GM21619 (cell line): ENCODE data around the gene POLR2I.
"Not testable (repeated sequence)": the region's sequence is repeated elsewhere in the genome, so short reads cannot be mapped to it uniquely, and the experiment has no call there.

Experiments
- ATAC-seq: cut with Tn5 transposase; IDR thresholded peaks from one replicate; pipeline ENCODE4 v1.9.1; 2021; ENCODE audit not compliant: unreplicated experiment

The POLR2I gene

DNA sequence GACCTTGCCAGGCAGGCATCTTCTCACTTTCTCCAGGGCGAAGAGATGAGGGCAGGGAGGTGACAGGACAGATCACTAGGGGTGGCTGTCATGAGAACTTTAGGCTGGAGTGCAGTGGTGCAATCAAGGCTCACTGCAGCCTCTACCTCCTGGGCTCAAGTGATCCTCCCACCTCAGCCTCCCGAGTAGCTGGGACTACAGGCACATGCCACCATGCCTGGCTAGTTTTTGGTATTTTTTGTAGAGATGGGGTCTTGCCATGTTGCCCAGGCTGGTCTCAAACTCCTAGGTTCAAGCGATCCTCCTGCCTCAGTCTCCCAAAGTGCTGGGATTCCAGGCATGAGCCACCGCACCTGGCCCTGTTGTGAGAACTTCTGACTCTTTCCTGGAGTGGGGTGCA lies 20.2 kb upstream of the POLR2I start:
- not testable (repeated sequence) for ATAC-seq

DNA sequence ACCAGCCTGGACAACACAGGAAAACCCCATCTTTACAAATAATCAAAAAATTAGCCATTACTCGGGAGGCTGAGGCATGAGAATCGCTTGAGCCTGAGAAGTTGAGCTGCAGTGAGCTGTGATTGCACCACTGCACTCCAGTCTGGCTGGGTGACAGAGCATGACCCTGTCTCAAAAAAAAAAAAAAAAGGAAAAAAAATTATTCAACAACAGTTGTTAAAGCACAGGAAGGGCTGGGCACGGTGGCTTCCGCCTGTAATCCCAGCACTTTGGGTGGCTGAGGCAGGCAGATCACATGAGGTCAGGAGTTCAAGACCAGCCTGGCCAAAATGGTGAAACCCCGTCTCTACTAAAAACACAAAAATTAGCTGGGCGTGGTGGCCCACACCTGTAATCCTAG lies 16.5 kb upstream of the POLR2I start:
- ATAC-seq: not testable (repeated sequence)

- ATAC-seq: no peak
Measured at GRCh38 chr19:36128392-36128736, 13.7 kb upstream of the POLR2I start.

DNA sequence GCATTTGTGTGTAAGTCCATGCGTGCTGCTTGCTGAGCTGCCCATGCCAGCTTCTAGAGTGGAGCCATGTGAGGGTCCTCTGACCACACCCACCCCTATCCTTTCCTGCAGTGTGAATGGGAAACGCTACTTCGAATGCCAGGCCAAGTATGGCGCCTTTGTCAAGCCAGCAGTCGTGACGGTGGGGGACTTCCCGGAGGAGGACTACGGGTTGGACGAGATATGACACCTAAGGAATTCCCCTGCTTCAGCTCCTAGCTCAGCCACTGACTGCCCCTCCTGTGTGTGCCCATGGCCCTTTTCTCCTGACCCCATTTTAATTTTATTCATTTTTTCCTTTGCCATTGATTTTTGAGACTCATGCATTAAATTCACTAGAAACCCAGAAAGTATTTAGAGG lies 10.9 kb upstream of the POLR2I start:
- no peak for ATAC-seq

- ATAC-seq: no peak
Measured at GRCh38 chr19:36121486-36122124, 6.9 kb upstream of the POLR2I start.

- no peak for ATAC-seq
Measured at GRCh38 chr19:36120984-36121358, 6.3 kb upstream of the POLR2I start.

DNA sequence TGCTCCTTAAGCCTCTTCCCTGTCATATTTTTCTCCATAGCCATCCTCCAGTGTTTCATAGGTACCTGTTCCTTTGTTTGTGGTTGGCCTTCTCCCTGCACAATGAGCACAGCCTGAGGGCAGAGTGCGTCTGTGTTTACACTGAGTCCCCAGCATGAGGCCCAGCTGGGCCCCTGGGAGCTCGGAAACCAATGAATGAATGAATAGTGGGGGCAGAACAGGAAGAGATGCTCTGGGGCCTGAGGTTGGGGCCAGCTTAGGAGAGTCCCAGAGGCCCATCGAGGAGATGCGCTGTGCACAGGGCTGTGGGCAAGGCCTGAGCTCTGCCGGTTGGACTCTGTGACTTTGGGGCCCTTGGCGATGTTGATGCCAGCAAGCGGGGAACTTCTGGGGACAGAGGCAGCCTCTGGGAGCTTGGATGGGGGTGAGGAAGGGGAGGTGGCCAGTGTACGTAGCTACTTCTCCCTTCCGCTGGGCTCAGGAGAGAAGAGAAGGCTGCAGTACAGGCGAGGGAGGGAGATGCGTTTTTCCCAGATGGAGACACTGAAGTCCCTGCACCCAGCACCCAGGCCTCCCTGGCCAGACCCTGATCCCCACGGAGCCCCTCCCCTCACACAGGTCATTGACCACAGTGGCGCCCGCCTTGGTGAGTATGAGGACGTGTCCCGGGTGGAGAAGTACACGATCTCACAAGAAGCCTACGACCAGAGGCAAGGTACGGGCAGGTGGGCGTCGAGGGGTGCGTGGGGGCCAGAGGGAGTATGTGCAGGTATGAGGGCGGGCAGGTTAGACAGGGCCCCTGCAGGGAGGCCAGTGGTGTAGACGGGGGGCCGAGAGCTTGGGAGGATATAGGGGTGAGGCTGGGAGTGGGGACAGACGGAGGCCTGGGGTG lies 5.7 kb upstream of the POLR2I start:
- ATAC-seq: no peak

GRCh38 chr19:36116344-36116637 lies 1.6 kb upstream of the POLR2I start:
- no peak for ATAC-seq

DNA sequence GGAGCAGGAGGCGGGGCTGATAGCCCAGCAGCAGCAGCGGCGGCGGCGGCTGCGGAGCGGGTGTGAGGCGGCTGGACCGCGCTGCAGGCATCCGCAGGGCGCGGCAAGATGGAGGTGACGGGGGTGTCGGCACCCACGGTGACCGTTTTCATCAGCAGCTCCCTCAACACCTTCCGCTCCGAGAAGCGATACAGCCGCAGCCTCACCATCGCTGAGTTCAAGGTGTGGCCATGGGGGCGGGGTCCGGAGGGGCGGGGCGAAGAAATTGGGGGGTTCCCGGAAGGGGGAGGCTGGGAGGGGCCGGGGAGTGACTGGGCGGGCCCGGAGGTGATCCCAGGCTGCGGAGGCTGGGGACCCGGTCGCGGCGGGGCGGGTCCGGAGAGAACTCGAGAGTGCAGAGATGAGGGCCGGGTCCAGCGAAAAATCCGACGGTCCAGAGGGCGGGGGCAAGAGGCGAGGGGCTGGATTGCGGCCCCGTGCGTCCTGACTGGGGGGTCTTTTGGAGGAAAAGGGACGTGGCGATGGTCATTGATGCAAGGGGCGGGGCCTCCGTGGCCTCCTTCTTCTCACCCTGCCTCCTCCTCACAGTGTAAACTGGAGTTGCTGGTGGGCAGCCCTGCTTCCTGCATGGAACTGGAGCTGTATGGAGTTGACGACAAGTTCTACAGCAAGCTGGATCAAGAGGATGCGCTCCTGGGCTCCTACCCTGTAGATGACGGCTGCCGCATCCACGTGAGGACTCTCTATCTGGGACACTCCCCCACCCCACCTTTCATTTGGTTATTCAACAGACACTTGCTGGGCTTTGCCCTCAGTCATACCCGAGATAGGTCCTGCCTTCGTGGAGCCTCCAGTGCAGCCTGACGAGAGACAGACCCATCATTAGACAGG lies 1.0 kb upstream of the POLR2I start, which contains the start of gene TBCB:
TBCB (plus strand) TSS at position 16 of the 891 bp plus-strand sequence; CDS start at position 109, 93 bp downstream.
- ATAC-seq: peak; percentile 1

DNA sequence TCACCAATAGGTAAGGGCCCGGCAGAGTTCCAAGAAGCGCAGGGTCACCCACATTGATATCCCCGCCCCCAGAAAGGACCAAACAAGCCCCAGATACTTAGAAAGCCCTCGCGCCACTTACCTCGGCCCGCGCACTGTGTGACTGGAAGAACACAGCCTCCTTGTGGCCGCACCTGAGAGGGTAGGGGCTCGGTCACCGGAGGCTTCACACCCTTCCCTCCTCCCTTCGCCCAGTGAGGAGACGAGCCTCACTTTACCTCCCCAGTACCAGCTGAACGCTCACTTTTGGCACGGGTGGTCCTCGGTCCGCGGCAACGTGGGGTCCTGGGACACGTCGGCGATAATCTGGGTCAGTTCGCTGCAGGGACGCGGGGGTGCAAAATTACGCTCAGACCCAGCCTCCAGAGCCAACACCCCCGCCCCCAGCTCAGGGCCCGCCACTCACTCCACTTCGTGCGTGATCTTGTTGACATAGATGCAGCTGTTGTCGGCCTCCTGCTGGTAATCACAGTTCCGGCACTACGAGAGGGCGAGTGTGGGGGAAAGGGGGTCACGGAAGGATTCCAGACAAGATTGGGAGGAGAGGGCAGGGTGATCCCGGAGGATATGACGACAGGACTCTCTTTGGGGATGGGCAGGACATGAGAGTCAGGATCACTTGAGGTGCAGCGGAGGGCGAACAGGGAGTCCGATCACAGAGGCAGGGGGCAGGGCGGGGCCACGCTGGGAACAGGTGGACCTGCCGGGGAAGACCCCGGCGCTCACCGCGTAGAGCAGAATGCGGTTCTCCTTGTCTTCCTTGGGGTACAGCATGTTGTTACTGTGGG lies 568 bp downstream of the POLR2I start:
- ATAC-seq: no peak

DNA sequence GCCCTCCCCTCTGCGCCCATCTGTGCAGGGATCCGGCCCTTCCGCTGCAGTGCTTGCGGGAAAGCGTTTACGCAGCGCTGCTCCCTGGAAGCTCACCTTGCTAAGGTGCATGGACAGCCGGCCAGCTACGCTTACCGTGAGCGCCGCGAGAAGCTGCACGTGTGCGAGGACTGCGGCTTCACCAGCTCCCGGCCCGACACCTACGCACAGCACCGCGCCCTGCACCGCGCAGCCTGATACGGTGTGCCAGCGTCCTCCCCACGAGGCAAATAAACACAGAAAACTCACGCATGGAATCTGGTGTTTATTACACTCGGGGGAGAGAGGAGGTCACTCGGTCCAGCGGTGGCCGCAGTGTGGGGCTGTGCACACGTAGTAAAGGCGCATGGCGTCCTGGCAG lies 1.2 kb downstream of the POLR2I start:
- ATAC-seq: no peak

DNA sequence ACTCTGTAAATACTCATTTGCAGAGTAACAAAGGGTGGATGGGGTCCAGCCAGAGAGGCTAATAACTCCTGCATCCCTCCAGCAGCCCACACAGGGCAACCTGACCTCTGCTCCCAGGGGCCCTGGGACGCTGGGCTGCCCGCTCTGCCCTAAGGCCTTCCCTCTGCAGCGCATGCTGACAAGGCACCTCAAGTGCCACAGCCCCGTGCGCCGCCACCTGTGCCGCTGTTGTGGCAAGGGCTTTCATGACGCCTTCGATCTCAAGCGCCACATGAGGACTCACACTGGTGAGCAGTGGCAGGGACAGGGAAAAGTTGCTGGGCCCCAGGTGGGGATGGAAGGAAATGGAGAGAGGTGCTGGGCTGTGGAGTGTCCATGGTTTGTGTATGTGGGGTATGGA lies 2.0 kb downstream of the POLR2I start:
- ATAC-seq: no peak

DNA sequence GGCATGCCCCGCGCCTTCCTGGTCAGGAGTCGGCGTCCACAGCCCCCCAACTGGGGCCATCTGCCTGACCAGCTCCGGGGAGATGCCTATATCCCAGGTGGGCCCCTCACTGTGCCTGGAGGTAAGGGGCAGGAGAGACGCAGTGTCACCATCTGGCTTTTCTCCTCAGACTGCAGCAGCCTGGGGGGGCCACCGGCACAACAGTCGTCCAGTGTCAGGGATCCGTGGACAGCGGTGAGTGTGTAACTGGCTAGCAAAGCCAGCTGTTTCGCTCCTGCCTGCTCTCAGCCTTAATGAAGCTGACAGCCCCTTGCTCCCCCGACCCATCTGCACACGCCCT lies 3.5 kb downstream of the POLR2I start:
- no peak for ATAC-seq

DNA sequence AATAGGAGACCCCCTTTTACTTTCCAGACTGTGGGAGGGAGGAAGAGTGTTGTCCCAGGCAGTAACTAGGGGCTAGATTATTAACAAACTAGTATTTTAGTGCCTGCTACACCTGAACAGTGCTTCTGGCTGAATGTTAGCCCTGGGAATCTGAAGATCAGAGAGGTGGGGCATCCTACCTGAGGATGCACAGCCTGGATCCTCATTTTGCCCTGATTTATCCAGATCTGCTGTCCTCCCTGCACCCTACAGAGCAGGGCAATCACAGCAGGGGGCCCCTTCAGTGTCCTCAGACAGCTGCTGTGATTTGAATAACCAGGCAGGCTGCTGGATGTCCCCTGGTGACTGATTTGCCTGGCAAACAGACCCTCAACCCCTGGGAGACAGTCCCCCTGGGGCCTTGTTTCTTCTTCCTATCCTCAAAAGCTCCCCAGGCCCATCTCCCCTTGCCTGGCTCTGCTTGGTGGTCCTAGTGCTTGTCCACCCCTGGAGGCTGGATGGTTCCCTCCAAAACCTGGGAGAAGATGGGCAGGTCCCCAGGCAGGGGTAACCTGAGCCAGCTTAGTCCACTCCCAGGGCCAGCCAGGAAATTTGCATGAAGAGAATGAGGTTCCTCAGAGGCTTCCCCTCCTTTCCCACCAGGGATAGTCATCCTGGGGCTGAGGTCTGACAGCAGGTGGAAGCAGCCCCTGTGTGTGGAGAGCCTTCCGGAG lies 4.0 kb downstream of the POLR2I start, which contains the start of gene OVOL3:
OVOL3 (plus strand) TSS at position 657 of the 713 bp plus-strand sequence. CDS start 60 bp downstream, outside the sequence.
- ATAC-seq: no peak

DNA sequence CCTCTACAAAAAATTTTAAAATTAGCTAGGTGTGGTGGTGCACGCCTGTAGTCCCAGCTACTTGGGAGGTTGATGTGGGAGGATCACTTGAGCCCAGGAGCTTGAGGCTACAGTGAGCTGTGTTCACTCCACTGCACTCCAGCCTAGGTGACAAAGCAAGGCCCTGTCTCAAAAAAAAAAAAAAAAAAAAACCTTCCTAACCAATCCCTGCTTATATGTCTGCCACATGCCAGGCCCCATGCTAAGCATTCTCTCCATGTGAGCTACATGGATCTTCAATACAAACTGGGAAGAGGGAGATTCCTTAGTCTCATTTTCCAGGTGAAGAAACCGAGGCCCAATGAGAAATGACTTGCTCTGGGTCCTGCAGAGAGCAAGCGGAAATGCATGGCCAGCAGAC lies 6.0 kb downstream of the POLR2I start:
- ATAC-seq: no peak

- ATAC-seq: no peak
Measured at GRCh38 chr19:36106991-36107390, 7.7 kb downstream of the POLR2I start.

DNA sequence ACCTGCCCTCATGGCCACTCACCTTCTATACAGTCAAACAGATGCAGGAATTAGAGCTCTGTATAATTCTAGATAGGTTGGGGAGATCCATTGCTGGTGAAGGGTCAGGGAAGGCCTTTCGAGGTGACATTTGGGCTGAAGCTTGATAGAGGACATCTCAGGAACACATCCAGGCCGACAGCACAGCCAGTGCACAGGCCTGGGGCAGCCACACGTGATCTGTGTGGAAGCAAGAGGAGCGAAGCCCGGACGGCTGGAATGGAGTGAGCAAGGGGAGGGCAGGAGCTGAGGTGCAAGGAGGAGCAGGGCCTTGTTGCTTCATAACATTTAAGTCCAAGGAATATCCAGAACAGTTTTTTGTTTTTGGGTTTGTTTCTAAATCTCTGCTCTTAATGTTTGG lies 8.2 kb downstream of the POLR2I start:
- ATAC-seq: no peak

DNA sequence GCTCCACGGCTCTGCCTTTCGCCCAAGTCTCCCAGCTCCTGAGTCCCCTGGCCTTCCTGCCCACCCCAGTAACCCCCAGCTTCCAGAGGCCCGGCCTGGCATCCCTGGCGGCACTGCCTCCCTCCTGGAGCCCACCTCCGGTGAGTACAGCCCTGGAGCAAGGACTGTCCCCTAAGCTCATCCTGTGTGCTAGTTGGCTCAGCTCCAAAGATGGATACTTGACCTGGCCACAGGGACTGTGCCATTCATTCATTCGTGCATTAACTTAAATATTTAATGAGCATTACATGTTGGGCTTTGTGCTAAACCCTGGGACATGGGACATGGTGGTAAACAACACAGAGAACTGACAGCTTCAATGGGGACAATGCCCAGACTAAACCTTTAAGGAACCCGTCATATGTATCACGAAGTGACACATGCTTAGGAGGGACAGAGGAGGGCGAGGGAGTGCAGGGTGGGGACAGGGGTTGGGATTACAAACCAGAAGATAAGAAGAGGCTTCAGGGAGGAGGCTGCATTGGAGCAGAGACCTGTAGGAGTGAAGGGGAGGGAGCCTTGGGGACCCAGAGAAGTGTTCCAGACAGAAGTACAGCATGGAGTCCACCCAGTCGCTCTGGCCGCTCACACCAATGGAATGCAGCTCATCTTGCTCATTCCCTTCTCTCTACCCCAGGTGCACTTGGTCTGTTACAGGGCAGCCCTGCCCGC lies 10.7 kb downstream of the POLR2I start:
- no peak for ATAC-seq

DNA sequence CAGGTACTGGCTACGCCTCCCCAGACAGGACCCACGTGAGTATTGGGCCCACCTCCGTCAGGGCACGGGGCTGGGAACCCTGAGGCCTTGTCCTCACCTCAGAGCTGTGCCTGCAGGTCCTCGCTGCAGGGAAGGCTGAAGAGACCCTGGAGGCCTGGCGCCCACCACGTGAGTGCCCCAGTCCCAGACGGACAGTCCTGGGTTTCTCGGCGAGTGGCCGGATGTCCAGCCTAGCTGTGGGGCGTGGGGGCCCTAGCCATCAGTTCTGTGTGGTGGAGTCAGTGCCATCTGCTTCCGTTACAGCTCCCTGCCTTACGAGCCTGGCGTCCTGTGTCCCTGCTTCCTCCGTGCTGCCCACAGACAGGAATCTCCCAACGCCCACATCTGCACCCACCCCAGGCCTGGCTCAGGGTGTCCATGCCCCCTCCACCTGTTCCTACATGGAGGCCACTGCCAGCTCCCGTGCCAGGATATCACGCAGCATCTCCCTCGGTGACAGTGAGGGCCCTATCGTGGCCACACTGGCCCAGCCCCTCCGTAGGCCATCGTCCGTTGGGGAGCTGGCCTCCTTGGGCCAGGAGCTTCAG lies 11.5 kb downstream of the POLR2I start:
- ATAC-seq: no peak
